Measurements from ENCODE around the gene YPEL1.

The YPEL1 gene

GRCh38 chr22:21735200-21736083 is at the start of gene YPEL1:
TSS of gene YPEL1 (minus strand) at chr22:21735794. CDS start at chr22:21710744, 25,050 bp downstream.
- peak; percentile 97 for DNase-seq

- DNase-seq: peak; percentile 46
Observed at GRCh38 chr22:21780259-21780658, 44.7 kb upstream of the YPEL1 start.

GRCh38 chr22:21779444-21779843 is 43.9 kb upstream of the YPEL1 start:
- DNase-seq: no peak

GRCh38 chr22:21778705-21779363 is 43.2 kb upstream of the YPEL1 start:
- no peak for DNase-seq

GRCh38 chr22:21771631-21771976 is 36.0 kb upstream of the YPEL1 start:
- DNase-seq: no peak

GRCh38 chr22:21768435-21768834 is 32.8 kb upstream of the YPEL1 start:
- DNase-seq: no peak

- peak; percentile 75 for DNase-seq
Observed at GRCh38 chr22:21766691-21767462, 31.3 kb upstream of the YPEL1 start.

GRCh38 chr22:21765909-21766529 is 30.4 kb upstream of the YPEL1 start:
- no peak for DNase-seq

- DNase-seq: peak; percentile 23
Observed at GRCh38 chr22:21764038-21764804, 28.6 kb upstream of the YPEL1 start.

GRCh38 chr22:21762712-21763581 is 27.4 kb upstream of the YPEL1 start:
- peak; percentile 55 for DNase-seq

- DNase-seq: no peak
Observed at GRCh38 chr22:21761994-21762680, 26.5 kb upstream of the YPEL1 start.

- no peak for DNase-seq
Observed at GRCh38 chr22:21761086-21761485, 25.5 kb upstream of the YPEL1 start.

GRCh38 chr22:21760640-21761039 is 25.0 kb upstream of the YPEL1 start:
- DNase-seq: no peak

- DNase-seq: no peak
Observed at GRCh38 chr22:21759646-21760376, 24.2 kb upstream of the YPEL1 start.

GRCh38 chr22:21759093-21759492 is 23.5 kb upstream of the YPEL1 start:
- no peak for DNase-seq

GRCh38 chr22:21758091-21758864 is 22.7 kb upstream of the YPEL1 start:
- DNase-seq: no peak

- DNase-seq: no peak
Observed at GRCh38 chr22:21755851-21756284, 20.3 kb upstream of the YPEL1 start.

- DNase-seq: no peak
Observed at GRCh38 chr22:21754523-21754922, 18.9 kb upstream of the YPEL1 start.

All from CD4-positive, alpha-beta T cell treated with Interleukin-10 for 1 hour (primary cell).